HCT116 (cell line): Measurements from ENCODE around the gene PRR7. TPM values are rescaled to one million over a fixed set of nuclear protein-coding genes. Genes with fewer than 3 reads are reported as not detected.
"Not testable (repeated sequence)": the region's sequence is repeated elsewhere in the genome, so short reads cannot be mapped to it uniquely, and the experiment has no call there.

Experiments
- ATAC-seq: fragments of 200-7000 bp; cut with Tn5 transposase; 2 replicates; pipeline ENCODE4 v1.9.1; 2020; ENCODE audit warnings: mild to moderate bottlenecking, moderate library complexity
- BruUV-seq: library from RNA; stranded (reverse); fragments of 400-500 nt; replicated peaks from 2 replicates; lab custom pipeline; 2021; lab: Mats Ljungman, UMichigan
- CTCF ChIA-PET: fragments of 300-600 bp; sonication (Branson Sonifier 250); formaldehyde crosslinking; loops from one replicate; lab custom pipeline; 2021; ENCODE audit warnings: antibody characterized with exemption; lab: Charles Lee
- POLR2A ChIA-PET: fragments of 300-600, 350-600 bp; sonication (Branson Sonifier 250); formaldehyde crosslinking; loops from one replicate; lab custom pipeline; 2021; ENCODE audit warnings: antibody characterized with exemption; lab: Charles Lee
- RAD21 ChIA-PET, 2 experiments: fragments of 300-600 bp; sonication (Branson Sonifier 250); formaldehyde crosslinking; loops; one replicate each; lab custom pipeline; 2023; ENCODE audit warnings: low total read pairs in 2 of 2; ENCODE audit not compliant: uncharacterized antibody in 2 of 2, unreplicated experiment in 2 of 2, low non-redundant PET in 1 of 2; lab: Charles Lee
- DNase-seq: peaks from one replicate; pipeline ENCODE4 v3.0.0-alpha.2; 2010; ENCODE audit warnings: low read depth, low spot score
- H2AFZ ChIP-seq: fragments of 200-600 bp; shearing (Covaris generic), sonication (generic); 2 replicates; pipeline ENCODE4 v1.6.1; 2017; ENCODE audit warnings: low read depth, mixed run types, mixed read lengths, antibody characterized with exemption, low read length; ENCODE audit not compliant: poor library complexity, severe bottlenecking
- H3K27ac ChIP-seq: 2 replicates; pipeline ENCODE4 v1.5.1; 2012; ENCODE audit warnings: low read depth, low read length
- H3K27me3 ChIP-seq: fragments of 200-600 bp; sonication (generic); 2 replicates; pipeline ENCODE4 v1.6.1; 2016; ENCODE audit warnings: mixed run types, low read length, mixed read lengths; ENCODE audit not compliant: insufficient read depth
- H3K36me3 ChIP-seq, 2 experiments: fragments of 200-500 bp in 1 of 2; fragments of 200-600 bp in 1 of 2; sonication (Bioruptor generic) in 1 of 2; sonication (generic) in 1 of 2; 2 replicates each; pipeline versions ENCODE4 v1.5.1 to v1.6.1; 2014 to 2016; ENCODE audit warnings: low read length in 2 of 2, inconsistent platforms in 1 of 2, mixed read lengths in 1 of 2, mixed run types in 1 of 2; ENCODE audit not compliant: insufficient read depth in 2 of 2, control insufficient read depth in 1 of 2
- H3K4me1 ChIP-seq, 2 experiments: fragments of 200-600 bp in 1 of 2; sonication (generic) in 1 of 2; 2 replicates each; pipeline versions ENCODE4 v1.5.1 to v1.6.1; 2012 to 2017; ENCODE audit warnings: low read length in 2 of 2, inconsistent platforms in 1 of 2, mild to moderate bottlenecking in 1 of 2, mixed read lengths in 1 of 2, mixed run types in 1 of 2, moderate library complexity in 1 of 2; ENCODE audit not compliant: insufficient read depth in 2 of 2, control insufficient read depth in 1 of 2
- H3K4me2 ChIP-seq: fragments of 200-600 bp; sonication (generic); 2 replicates; pipeline ENCODE4 v1.6.1; 2017; ENCODE audit warnings: mixed run types, low read length, mixed read lengths
- H3K4me3 ChIP-seq, 2 experiments: fragments of 200-600 bp in 1 of 2; sonication (generic) in 1 of 2; replicated peaks in 1 of 2; 2 replicates each; pipeline ENCODE4 v1.5.1; 2011 to 2016; ENCODE audit warnings: low read length in 2 of 2, control low read depth in 1 of 2, low read depth in 1 of 2, mild to moderate bottlenecking in 1 of 2, mixed read lengths in 1 of 2, mixed run types in 1 of 2
- H3K79me2 ChIP-seq: fragments of 200-600 bp; sonication (generic); 2 replicates; pipeline ENCODE4 v1.6.1; 2017; ENCODE audit warnings: mild to moderate bottlenecking, mixed run types, low read length, moderate library complexity, mixed read lengths; ENCODE audit not compliant: insufficient read depth
- H3K9ac ChIP-seq: fragments of 200-600 bp; sonication (generic); 2 replicates; pipeline ENCODE4 v1.6.1; 2016; ENCODE audit warnings: low read length, mixed read lengths
- H3K9me2 ChIP-seq: fragments of 200-600 bp; sonication (generic), shearing (Covaris generic); 2 replicates; pipeline ENCODE4 v1.6.1; 2017; ENCODE audit warnings: mixed run types, mild to moderate bottlenecking, moderate library complexity; ENCODE audit not compliant: insufficient read depth
- H3K9me3 ChIP-seq, 2 experiments: fragments of 200-500 bp in 1 of 2; fragments of 200-600 bp in 1 of 2; sonication (Bioruptor generic) in 1 of 2; sonication (generic) in 1 of 2; 2 replicates each; pipeline ENCODE4 v1.6.1; 2014 to 2017; ENCODE audit warnings: low read length in 2 of 2, mixed read lengths in 2 of 2, inconsistent platforms in 1 of 2, low read depth in 1 of 2, mild to moderate bottlenecking in 1 of 2, mixed run types in 1 of 2, moderate library complexity in 1 of 2; ENCODE audit not compliant: control insufficient read depth in 1 of 2, insufficient read depth in 1 of 2
- H4K20me1 ChIP-seq: fragments of 200-600 bp; sonication (generic), shearing (Covaris generic); 2 replicates; pipeline ENCODE4 v1.6.1; 2017; ENCODE audit warnings: mixed run types, mild to moderate bottlenecking, moderate library complexity; ENCODE audit not compliant: insufficient read depth
- CEBPB ChIP-seq: IDR thresholded peaks from 2 replicates; pipeline ENCODE4 v1.6.1; 2012; ENCODE audit warnings: low read depth
- ELF1 ChIP-seq: IDR thresholded peaks from 2 replicates; pipeline ENCODE4 v1.6.1; 2012; ENCODE audit warnings: low read depth, borderline replicate concordance
- FOSL1 ChIP-seq: IDR thresholded peaks from 2 replicates; pipeline ENCODE4 v1.6.1; 2012; ENCODE audit warnings: low read depth
- JUND ChIP-seq: IDR thresholded peaks from 2 replicates; pipeline ENCODE4 v1.6.1; 2012
- POLR2A ChIP-seq: IDR thresholded peaks from 2 replicates; pipeline ENCODE4 v1.7.0; 2011; ENCODE audit warnings: borderline replicate concordance; ENCODE audit not compliant: insufficient read depth, insufficient read length; ENCODE audit errors: extremely low read depth
- POLR2AphosphoS5 ChIP-seq: IDR thresholded peaks from 2 replicates; pipeline ENCODE4 v1.6.1; 2011; ENCODE audit warnings: mild to moderate bottlenecking, low read depth, low read length, moderate library complexity
- RAD21 ChIP-seq: IDR thresholded peaks from 2 replicates; pipeline ENCODE4 v1.6.1; 2012; ENCODE audit warnings: low read depth, mild to moderate bottlenecking
- SIN3A ChIP-seq: IDR thresholded peaks from 2 replicates; pipeline ENCODE4 v1.6.1; 2012; ENCODE audit warnings: low read depth
- SP1 ChIP-seq: IDR thresholded peaks from 2 replicates; pipeline ENCODE4 v1.6.1; 2012; ENCODE audit warnings: low read depth
- TCF7L2 ChIP-seq: IDR thresholded peaks from 2 replicates; pipeline ENCODE4 v1.7.0; 2011; ENCODE audit warnings: borderline replicate concordance, inconsistent platforms; ENCODE audit not compliant: insufficient read depth, insufficient read length; ENCODE audit errors: extremely low read depth
- YY1 ChIP-seq: IDR thresholded peaks from 2 replicates; pipeline ENCODE4 v1.6.1; 2011; ENCODE audit warnings: low read length, low read depth, moderate library complexity, mild to moderate bottlenecking; ENCODE audit not compliant: insufficient replicate concordance; ENCODE audit errors: extremely low read depth
- intact Hi-C: fragments of 100-400 bp; cut with micrococcal nuclease; formaldehyde crosslinking; loops from 2 replicates; pipeline ENCODE4 v1.10.0; 2022
- total RNA-seq: library from RNA; stranded (reverse); gene quantifications from one replicate; pipeline ENCODE4 v1.2.1, GENCODE V29; 2021; ENCODE audit not compliant: unreplicated experiment
- TF ChIP-seq, protein P1 (sequence below), 3 experiments: fragments of 200-600 bp in 1 of 3; sonication (generic) in 1 of 3; IDR thresholded peaks in 2 of 3; conservative IDR thresholded peaks in 1 of 3; 2 replicates each; pipeline ENCODE4 v1.5.1; 2012 to 2017; ENCODE audit warnings: low read depth in 2 of 3, low read length in 2 of 3, antibody characterized with exemption in 1 of 3, borderline replicate concordance in 1 of 3, control low read depth in 1 of 3, mild to moderate bottlenecking in 1 of 3, mixed read lengths in 1 of 3, mixed run types in 1 of 3, moderate library complexity in 1 of 3; ENCODE audit not compliant: insufficient read depth in 1 of 3

The PRR7 gene
- total RNA-seq, 1 experiment from 2014 or later: 39.9 TPM

DNA sequence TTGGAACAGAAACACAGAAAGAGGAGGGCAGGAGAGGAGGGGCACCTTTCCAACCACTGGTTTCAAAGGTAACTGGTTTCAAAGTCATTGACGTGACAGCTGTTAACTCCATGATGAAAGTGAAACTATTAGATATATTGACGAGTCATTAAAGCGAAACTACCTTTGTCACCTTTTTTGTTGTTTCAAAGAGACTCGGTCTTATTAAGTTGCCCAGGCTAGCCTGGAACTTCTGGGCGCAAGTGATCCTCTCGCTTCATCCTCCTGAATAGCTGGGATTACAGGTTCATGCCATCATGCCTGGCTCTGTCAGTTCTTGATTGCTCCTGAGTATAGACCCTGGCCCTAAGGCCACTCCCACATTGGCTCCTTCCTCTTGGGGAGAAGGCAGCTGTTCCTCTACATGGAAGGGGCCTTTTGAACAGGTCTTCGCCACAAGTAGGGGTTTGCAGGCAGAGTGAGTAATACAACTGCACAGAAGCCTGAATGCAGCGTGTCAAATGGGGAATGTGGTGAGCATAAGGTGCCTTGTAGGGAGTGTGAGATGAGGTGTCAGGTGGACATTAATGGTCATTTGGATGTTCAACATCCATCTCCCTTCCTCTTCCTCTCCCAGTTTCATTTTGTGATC is 33.9 kb upstream of the PRR7 start (continued):
- no peak for TF ChIP-seq RAD21
- TF ChIP-seq, protein P1, sequence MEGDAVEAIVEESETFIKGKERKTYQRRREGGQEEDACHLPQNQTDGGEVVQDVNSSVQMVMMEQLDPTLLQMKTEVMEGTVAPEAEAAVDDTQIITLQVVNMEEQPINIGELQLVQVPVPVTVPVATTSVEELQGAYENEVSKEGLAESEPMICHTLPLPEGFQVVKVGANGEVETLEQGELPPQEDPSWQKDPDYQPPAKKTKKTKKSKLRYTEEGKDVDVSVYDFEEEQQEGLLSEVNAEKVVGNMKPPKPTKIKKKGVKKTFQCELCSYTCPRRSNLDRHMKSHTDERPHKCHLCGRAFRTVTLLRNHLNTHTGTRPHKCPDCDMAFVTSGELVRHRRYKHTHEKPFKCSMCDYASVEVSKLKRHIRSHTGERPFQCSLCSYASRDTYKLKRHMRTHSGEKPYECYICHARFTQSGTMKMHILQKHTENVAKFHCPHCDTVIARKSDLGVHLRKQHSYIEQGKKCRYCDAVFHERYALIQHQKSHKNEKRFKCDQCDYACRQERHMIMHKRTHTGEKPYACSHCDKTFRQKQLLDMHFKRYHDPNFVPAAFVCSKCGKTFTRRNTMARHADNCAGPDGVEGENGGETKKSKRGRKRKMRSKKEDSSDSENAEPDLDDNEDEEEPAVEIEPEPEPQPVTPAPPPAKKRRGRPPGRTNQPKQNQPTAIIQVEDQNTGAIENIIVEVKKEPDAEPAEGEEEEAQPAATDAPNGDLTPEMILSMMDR (IDR thresholded peaks at IDR 0.05 in 2 of 3, conservative IDR thresholded peaks at IDR 0.05 in 1 of 3; ENCODE audit: borderline replicate concordance in 1 of 3, insufficient read depth in 1 of 3, low read depth in 2 of 3, low read length in 2 of 3): no peak
- TF ChIP-seq SIN3A: no peak
- TF ChIP-seq POLR2AphosphoS5: no peak

DNA sequence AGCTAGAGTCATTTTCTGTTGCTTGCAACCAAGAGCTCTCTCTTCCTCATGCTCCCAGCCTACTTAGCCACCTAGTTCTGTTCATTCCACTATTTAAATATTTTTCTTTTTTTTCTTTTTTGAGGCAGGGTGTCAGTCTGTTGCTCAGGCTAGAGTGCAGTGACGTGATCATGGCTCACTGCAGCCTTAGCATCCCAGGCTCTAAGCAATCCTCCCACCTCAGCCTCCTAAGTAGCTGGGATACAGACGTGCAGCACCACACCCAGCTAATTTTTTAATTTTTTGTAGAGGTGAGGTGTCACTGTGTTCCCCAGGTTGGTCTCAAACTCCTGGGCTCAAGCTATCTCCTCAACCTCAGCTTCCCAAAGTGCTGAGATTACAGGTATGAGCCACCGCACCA is 32.1 kb upstream of the PRR7 start:
- no peaks in the 10 kb centered on the region for H3K9me3 ChIP-seq
- H4K20me1 ChIP-seq: no peaks in the 10 kb centered on the region
- no peak for TF ChIP-seq TCF7L2
- no peak for TF ChIP-seq JUND
- TF ChIP-seq SP1: no peak
- no peak for TF ChIP-seq POLR2AphosphoS5
- TF ChIP-seq ELF1: no peak
- no peak for TF ChIP-seq CEBPB
- TF ChIP-seq YY1: no peak
- no peak for TF ChIP-seq POLR2A
- no peak for TF ChIP-seq FOSL1
- no peak for TF ChIP-seq SIN3A
- DNase-seq (no peak), ATAC-seq (no peak)
- no peak overlapping the region for H2AFZ ChIP-seq
- H3K9me2 ChIP-seq: no peaks in the 10 kb centered on the region
- H3K4me3 ChIP-seq: no peak overlapping the region
- RAD21 ChIA-PET: no interaction called here
- no peak overlapping the region for H3K4me2 ChIP-seq
- POLR2A ChIA-PET: no interaction called here
- H3K36me3 ChIP-seq: no peaks in the 10 kb centered on the region
- H3K27me3 ChIP-seq: no peaks in the 10 kb centered on the region
- peaks cover 0 to 5% of the 10 kb centered on the region in 2 experiments; a peak in 1 of 4 replicates for H3K4me1 ChIP-seq
- intact Hi-C loops: no loop called here
- BruUV-seq: no TSS peak
- H3K9ac ChIP-seq: no peak overlapping the region
- no peak overlapping the region for H3K27ac ChIP-seq
- H3K79me2 ChIP-seq: no peaks in the 10 kb centered on the region
- CTCF ChIA-PET: interaction anchor here (1.1 to 3.7 kb wide), 3 partner anchors 11 to 41 kb away, joined by 3 to 9 read pairs (median 4); no protein-coding TSS in a partner anchor

DNA sequence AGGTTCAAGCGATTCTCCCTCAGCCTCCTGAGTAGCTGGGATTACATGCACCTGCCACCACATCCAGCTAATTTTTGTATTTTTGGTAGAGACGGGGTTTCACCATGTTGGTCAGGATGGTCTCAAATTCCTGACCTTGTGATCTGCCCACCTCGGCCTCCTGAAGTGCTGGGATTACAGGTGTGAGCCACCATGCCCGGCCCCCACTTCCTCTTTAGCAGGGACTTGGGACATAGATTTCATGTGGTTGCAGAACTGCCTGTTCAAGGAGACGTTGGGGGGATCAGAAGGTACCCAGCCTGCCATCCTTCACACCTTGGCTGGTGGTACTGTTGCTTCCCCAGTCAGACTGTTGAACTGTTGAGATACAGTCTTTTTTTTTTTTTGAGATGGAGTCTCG is 29.5 kb upstream of the PRR7 start:
- H3K4me2 ChIP-seq, ATAC-seq, H3K27me3 ChIP-seq, H3K27ac ChIP-seq, H3K36me3 ChIP-seq, intact Hi-C loops, H3K9me2 ChIP-seq, DNase-seq, H3K9me3 ChIP-seq, H2AFZ ChIP-seq, H3K4me1 ChIP-seq, H3K79me2 ChIP-seq, BruUV-seq, H4K20me1 ChIP-seq, H3K9ac ChIP-seq, H3K4me3 ChIP-seq: not testable (repeated sequence)
- RAD21 ChIA-PET: interaction anchor here in 1 of 2 experiments (0.5 kb wide), 1 partner anchor 9 kb away, joined by 3 read pairs; the partner anchor contains the start of gene GRK6
- POLR2A ChIA-PET: interaction anchor here (1.4 kb wide), 1 partner anchor 9 kb away, joined by 6 read pairs; the partner anchor contains the start of gene GRK6
- CTCF ChIA-PET: interaction anchor here (3.7 kb wide), 1 partner anchor 13 kb away, joined by 9 read pairs; no protein-coding TSS in a partner anchor
